ENCODE results near the gene WDR73.

WDR73 gene

DNA sequence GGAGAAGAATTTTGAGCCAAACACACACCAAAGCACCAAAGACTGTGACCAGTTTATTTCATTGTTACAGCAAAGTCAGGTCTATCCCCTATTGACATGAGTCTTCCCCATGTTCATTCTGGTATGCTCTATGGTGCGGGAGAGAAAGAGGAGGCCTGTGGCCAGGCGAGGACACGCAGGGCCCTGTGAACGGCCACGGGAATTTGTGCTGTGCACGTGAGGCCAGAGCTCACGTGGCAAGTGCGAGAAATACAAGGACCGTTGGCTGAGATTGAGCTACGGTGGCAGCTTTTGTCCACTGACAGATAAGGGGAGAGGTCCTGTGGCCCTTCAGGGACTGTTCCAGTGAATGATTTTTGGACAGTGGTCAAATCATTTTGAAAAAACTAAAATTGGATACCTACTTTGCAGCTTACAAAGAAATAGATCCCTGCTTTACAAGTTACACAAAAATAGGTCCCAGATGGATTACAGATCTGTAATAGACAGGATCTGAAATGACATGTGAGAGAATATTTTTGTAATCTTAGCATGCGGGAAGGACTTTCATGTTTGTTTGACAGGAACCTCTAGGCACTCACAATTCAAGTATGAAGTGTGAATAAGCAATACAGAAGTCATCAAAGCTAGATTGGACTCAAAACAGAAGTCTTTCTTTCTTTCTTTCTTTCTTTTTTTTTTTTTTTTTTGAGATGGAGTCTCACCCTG, 44.1 kb downstream of the WDR73 start:
- no peak for DNase-seq

DNA sequence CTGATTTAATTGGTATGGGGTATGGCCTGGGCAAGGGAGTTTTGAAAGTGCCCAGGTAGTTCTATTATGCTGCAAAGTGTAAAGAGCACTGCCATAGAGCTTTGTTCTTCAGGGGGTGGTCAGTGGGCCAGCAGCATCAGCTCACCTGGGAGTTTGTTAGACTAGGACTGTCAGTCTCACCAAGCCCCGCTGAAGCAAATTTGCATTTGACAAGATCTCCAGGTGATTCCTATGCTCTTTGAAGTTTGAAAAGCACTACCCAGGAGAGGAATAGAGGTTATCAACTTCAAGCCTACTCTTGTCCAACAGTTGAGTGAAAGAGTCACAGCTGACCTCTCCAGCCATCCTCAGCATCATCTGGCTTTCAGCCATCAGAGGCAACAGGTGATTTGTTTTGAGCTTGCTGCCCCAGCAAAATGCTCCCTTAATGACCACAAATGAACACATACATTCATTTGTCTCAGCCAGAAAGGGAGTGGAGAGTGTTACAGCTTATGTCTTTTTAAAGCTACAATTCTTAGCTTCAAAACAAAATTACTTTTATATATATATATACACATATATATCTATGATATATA, 45.3 kb downstream of the WDR73 start:
- DNase-seq: no peak

DNA sequence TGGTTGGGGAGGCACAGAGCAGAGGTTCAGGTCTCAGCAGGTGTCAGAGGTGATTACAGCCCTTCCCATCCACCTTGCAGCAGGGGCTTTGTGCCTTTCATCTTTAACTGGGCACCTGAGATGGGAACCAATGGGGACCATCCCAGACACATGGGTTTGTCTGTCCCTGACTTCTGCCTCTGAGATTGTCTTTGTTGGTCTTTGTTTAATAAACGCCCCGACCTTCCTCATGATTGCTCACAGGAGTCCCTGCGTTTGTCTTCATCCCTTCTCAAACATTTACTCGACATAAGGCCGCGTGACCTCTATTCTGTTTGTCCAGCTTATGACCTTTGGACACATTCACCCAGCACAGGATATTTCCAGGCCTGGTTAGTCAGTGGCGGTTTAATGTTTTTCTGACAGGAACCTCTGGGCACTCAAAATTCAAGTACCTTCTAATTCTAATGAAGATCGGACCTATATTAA, 47.4 kb downstream of the WDR73 start:
- no peak for DNase-seq

DNA sequence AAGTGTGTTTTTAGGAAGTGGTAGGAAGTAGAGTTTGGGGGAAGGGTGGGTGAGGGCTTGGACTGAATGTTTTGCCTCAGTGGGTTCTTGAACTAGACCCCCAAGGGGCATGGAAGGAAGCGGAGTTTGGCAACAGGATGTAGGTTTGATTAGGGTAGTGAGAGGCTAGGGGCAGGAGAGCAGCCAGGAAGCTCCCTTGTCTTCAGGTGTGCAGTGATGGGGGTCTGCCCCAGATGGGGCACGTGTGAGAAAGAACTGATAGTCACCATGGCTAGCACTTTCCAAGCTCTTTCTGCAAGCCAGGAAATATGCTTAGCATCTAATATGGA, 48.6 kb downstream of the WDR73 start:
- DNase-seq: no peak

DNA sequence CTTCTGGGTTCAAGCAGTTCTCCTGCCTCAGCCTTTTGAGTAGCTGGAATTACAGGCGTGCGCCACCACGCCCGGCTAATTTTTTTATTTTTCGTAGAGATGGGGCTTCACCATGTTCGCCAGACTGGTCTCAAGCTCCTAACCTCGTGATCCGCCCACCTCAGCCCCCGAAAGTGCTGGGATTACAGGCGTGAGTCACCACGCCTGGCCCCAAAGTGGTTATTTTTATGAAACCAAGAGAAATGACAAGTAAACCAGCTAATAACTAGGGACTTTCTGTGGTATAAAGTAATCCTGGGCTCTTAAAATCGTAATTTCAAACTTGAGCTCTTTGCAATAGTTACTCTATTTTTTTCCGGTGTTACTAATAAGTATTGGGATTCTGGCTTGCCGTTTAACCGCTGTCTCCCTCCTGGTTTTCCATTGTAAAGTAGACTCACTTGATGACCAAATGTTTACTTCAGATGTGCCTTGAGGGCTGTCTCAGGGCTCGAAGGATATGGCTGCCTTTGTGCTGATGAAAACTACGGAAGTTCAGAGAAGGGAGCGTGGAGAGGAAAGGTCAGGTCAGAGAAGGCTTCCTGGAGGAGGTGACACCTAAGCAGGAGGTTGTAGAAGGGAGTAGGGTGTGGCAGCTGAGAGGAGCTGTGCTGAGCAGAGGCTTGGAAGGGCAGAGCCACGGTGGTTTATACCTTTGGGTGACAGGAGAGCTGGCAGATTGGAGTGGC, 49.1 kb downstream of the WDR73 start:
- peak; percentile 13 for DNase-seq

DNA sequence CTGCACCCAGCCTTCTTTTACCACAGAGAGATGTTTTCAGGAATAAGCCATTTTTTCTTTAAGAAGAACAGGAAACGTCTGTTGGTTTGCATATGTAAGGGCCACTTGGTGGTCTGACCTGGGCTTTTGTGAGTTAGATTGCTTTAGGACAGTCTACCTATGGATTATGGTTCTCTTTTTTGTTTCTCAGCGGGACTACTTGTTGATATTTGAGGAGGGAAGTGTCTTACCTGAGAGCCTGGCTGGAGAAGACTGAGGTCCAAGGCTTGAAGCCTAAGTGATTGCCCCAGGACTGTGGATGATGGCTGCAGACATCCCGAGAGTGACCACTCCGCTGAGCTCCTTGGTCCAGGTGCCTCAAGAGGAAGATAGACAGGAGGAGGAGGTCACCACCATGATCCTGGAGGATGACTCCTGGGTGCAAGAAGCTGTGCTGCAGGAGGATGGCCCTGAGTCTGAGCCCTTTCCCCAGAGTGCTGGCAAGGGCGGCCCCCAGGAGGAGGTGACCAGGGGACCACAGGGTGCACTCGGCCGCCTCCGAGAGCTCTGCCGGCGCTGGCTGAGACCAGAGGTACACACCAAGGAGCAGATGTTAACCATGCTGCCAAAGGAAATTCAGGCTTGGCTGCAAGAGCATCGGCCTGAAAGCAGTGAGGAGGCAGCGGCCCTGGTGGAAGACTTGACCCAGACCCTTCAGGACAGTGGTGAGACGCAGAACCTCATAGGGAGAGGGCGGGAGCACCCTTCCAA, 50.3 kb downstream of the WDR73 start:
- DNase-seq: no peak

DNA sequence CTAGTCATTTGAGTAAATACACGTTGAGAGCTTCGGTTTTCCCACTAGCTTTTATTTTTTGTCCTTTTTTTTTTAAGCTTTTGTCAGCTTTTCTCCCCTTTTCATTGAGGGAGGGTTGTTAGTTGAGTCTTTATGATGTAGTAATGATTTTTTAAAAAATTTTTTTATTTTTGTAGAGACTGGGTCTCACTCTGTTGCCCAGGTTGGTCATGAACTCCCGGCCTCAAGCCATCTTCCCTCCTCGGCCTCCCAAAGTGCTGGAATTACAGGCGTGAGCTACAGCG, 52.6 kb downstream of the WDR73 start:
- DNase-seq: no peak

DNA sequence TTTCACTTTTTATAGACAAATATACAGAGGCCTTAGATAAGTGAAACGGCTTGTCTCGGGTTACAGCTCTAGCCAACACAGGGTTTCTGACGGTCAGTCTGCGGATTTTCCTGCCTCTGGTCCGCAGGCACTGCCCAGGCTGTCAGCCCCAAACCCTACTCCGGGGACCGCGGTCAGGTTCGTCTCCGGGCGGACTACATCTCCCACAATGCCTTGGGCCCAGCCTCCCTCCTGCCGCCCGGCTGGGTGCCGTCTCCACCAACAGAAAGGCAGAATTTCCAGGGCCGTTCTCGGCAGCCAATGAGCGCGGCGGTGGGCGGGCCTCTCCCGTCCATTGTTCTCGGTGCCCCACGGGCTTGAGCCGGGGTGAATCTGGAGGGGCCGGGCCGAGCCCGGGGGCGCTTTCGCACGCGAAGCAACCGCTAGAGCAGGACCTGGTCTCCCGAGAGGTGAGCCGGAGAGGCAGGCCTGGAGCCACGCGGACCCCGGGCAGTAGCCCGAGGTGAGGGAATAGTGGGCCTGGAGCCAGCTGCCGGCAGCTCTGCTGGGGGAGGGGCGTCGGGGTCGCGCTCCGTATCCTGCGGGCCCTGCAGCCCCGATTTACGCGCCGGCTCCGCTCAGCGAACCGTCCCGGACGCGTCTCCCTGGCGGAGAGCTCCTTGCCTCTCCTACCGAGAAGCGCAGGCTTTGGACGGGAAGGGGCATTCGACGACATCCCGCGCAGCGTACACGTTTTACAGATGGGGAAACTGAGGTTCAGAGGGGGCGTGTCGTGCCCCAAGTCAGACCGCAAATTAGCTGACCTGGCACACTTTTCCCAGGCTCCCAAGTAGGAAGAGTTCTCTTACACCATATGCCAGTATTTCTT, 53.2 kb downstream of the WDR73 start, which contains the start of gene ZSCAN2:
Gene ZSCAN2, plus strand, starts transcription at position 323 of the 868 bp plus-strand sequence. CDS start 2,919 bp downstream, outside the sequence.
- peak; percentile 92 for DNase-seq

DNA sequence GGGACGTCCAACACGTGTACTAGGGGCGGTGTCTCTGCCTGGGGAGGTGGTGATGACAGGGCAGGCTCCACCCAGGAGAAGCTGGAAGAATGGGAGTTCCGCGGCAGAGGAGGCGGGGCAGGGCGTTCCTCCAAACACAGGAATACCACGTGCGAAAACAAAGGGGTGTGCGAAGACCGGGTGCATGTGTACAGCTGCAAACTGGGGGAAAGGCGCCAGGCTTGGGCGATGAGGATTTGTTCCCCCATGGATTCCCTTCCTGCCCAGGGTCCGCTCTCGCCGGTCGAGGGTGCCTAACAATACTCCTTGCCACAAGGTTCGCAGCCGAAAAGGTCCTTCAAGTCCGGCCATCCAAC, 53.8 kb downstream of the WDR73 start:
- DNase-seq: peak; percentile 80

DNA sequence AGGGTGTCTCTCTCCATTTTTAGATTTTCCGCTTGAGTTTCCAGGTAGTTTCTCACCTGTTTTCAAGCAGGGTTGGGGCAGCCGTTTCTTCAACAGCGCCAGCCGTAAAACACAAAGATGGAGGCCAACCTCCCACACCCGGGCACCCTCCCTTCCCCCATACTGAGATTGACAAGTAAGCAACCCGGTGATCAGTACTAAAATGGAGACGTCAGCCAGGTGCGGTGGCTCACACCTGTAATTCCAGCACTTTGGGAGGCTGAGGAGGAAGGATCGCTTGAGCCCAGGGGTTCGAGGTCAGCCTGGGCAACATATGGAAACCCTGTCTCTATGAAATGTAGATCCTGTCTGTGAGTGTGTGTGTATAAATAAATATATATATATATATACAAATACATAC, 54.2 kb downstream of the WDR73 start:
- no peak for DNase-seq

DNA sequence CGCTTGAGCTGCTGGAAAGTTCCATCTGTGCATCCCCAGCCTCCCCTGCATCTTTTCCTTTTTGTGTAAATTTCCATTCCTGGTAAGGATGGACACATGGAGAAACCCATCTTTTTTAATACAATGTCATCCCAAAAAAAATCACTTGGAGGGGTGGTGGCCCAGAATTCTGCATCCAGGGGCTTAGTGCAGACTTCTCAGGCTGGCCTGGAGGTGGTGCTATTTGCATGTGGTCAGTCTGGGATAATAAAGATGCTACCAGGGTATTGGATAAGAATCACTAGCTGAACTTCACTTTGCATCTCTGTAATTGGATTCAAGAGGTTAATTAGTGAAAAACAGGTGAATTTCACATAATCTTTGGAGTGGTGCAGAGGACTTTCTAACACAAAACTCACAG, 55.1 kb downstream of the WDR73 start:
- peak; percentile 40 for DNase-seq

DNA sequence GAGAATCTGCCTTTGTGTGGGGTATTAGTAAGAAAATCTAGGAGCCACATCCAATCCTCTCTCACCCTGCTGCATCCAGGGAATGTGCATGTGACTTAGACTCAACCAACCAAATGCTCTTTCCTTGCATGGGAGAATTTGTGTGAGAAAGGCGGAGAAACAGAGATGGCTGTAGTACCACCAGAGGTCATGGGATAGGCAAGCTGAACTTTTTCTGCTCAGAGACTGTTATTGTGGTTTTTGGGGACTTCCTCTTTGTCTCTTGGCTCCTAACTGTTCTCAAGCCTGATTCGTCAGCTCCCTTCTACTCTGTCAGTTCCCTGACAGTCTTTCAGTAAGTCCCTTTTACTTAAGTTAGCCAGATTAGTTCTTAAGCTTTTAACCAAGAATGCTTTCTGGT, 55.8 kb downstream of the WDR73 start:
- no peak for DNase-seq

DNA sequence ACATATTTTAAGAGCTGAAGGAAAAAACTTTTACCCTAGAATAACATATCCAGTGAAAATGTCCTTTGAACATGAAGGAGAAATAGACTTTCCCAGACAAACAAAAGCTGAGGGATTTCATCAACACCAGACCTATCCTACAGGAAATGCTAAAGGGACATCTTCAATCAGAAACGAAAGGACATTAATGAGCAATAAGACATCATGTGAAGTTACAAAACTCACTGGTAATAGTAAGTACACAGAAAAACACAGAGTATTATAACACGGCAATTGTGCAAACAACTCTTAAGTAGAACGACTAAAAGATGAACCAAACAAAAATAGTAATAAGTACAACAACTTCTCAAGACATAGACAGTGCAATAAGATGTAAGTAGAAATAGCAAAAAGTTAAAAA, 56.8 kb downstream of the WDR73 start:
- DNase-seq: no peak

DNA sequence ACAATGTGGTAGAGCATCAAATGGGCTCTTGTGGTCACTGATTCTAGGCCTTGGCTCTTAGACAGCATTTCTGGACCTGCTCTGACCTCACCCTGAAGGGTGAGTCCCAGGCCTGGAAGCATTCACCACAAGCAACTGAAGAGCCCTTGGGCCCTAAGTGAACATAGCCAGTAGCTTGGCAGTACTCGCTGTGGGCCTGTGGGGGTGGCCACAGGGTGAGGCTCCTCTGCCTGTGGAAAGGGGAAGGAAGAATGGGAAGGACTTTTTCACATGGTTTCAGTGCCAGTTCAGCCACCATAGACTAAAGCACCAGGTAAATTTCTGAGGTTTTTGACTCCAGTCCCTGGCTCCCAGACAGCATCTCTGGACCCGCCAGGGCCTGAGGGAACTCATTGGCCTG, 58.4 kb downstream of the WDR73 start:
- no peak for DNase-seq

DNA sequence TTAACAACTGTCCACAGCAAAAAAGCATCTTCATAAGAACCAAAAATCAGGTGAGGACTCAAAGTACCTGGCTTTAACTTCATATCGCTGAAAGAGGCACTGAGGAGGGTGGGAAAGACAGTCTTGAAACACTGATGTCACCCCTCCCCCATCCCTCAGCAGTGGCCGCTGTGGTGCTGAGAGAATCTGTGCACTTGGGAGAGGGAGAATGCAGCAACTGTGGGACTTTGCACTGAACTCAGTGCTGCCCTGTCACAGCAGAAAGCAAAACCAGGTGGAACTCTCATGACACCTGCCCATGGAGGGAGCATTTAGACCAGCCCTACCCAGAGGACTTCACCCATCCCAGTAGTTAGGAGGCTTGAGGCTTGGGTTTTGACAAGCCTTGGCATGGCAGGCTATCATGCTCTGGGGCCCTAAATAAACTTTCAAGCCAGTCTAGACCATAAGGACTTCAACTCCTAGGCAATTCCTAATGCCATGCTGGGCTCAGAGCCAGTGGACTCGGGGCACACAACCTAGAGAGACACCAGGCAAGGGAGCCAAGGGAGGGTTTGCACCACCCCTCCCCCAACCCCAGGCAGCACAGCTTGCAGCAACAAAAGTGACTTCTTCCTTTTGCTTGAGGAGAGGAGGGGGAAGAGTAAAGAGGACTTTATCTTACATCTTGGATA, 59.3 kb downstream of the WDR73 start:
- DNase-seq: no peak

DNA sequence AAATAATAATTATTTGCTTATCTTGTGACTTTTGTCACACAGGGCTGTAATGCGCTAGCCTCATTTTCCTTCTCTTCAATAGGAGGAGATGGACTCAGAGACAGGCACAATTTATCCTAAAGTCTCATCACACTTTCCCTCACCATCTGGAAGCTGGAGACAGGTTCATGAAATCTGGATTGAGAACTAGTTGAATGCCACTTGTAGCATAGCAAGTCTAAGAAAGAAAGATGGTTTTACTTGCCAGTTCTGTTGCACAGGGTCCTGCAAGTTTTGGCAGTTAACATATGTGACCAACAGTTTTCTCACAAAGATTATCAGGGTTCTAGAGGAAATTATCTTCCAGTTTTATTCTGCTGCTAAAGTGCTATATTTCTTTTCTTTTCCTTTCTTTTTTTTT, 62.3 kb downstream of the WDR73 start:
- no peak for DNase-seq

DNA sequence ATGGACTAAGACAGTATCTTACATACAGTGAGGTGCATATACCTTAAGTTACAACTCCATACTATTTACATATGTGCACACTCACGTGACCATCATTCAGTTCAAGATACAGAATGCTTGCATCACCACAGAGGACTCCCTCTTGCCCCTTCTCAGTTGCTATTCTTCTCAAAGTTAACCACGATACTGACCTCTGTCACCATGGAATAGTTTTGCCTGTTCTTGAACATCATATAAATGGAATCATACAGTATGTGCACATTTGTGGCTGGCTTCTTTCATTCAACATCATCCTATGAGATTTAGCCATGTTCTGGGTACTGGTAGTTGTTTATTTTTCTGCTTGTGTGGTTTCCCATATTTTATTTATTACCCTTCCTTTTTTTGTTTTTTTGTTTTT, 63.7 kb downstream of the WDR73 start:
- peak; percentile 10 for DNase-seq
